Stimulated activated memory B cell treated with anti-CD40 and anti-IgM and Interleukin-4, amounts not matched to agents 10 μg/mL and 1 μg/mL and 100 μg/mL, for 72 hours (primary cell): ENCODE measurements around the gene TRMT1L.

Source experiments
- ATAC-seq: fragments of 150-1000 bp; cut with Tn5 transposase; 2 replicates; pipeline ENCODE4 v1.10.0; 2021
- H3K27ac Mint-ChIP-seq: one replicate; pipeline ENCODE4 v1.8.0; 2022; ENCODE audit warnings: mild to moderate bottlenecking, mixed read lengths
- H3K27me3 Mint-ChIP-seq: one replicate; pipeline ENCODE4 v1.8.0; 2022; ENCODE audit warnings: mixed read lengths
- H3K36me3 Mint-ChIP-seq: one replicate; pipeline ENCODE4 v1.8.0; 2022; ENCODE audit warnings: mixed read lengths
- H3K4me1 Mint-ChIP-seq: one replicate; pipeline ENCODE4 v1.8.0; 2022; ENCODE audit warnings: mixed read lengths
- H3K4me3 Mint-ChIP-seq: one replicate; pipeline ENCODE4 v1.8.0; 2022; ENCODE audit warnings: mild to moderate bottlenecking, moderate library complexity, mixed read lengths
- H3K9me3 Mint-ChIP-seq: one replicate; pipeline ENCODE4 v1.8.0; 2022; ENCODE audit warnings: mixed read lengths

The TRMT1L gene

DNA sequence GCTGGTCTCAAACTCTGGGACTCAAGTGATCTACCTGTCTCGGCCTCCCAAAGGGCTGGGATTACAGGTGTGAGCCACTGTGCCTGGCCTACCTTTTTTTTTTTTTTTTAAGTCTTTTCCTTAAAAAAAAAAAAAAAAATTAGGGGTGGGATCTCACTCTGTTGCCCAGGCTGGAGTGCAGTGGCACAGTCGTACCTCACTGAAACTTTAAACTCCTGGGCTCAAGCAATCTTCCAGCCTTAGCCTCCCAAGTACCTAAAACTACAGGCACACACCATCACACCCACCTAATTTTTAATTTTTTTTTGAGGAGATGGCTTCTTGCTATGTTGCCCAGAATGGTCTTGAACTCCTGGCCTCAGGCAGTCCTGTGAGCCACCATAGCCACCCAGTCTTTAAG is 72.9 kb downstream of the TRMT1L start:
- Mint-ChIP-seq H3K27me3 (no peaks in the 10 kb centered on the region), H3K27ac (no peak overlapping the region), H3K36me3 (peaks cover 36% of the 10 kb centered on the region), H3K4me3 (no peak overlapping the region), H3K9me3 (no peaks in the 10 kb centered on the region), H3K4me1 (peaks cover 28% of the 10 kb centered on the region)
- ATAC-seq, result no peak

DNA sequence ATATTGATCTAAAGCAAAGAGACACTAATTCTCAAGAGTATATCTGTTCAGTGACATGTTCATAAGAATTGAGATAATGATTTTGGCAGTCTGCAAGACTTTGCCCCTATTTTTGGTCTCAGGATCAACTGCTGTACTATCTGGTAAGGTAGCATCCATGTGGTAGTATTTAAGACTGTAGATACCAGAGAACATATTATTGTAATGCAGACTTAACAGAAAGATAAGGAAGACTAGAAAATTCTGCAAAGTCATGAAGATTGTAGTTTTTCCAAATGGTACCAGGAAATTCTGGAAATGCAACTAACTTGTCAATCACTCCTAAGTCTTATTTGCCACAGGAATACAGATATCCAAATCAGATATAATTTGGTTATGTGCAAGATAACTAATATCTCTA is 76.3 kb downstream of the TRMT1L start:
- Mint-ChIP-seq H3K27ac (no peak overlapping the region), H3K36me3 (peaks cover 11% of the 10 kb centered on the region), H3K4me3 (no peak overlapping the region), H3K27me3 (no peaks in the 10 kb centered on the region), H3K4me1 (peaks cover 32% of the 10 kb centered on the region), H3K9me3 (no peaks in the 10 kb centered on the region)
- no peak for ATAC-seq

DNA sequence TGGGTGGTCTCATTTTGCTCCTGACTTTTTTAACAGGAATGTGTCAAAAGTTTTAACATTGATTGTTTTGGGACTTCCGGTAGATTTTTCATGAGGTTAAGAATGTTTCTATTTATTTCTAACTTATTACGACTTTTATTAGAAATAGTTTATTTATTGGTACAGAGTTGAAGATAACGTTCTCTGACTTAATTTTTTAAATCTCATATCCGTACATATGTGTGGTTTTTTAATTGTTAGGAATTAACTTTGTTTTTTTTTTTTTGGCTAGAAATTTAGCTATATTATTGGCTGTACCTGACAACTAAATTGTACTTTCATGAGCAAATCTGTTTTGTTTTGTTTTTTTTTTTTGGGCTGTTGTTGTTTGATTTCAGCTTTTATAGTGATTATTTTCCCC is 79.4 kb downstream of the TRMT1L start:
- H3K4me3 Mint-ChIP-seq, result no peak overlapping the region
- H3K36me3 Mint-ChIP-seq, result peaks cover 11% of the 10 kb centered on the region
- H3K27me3 Mint-ChIP-seq, result no peaks in the 10 kb centered on the region
- ATAC-seq, result no peak
- H3K27ac Mint-ChIP-seq, result no peak overlapping the region
- H3K9me3 Mint-ChIP-seq, result no peaks in the 10 kb centered on the region
- H3K4me1 Mint-ChIP-seq, result peaks cover 44% of the 10 kb centered on the region

DNA sequence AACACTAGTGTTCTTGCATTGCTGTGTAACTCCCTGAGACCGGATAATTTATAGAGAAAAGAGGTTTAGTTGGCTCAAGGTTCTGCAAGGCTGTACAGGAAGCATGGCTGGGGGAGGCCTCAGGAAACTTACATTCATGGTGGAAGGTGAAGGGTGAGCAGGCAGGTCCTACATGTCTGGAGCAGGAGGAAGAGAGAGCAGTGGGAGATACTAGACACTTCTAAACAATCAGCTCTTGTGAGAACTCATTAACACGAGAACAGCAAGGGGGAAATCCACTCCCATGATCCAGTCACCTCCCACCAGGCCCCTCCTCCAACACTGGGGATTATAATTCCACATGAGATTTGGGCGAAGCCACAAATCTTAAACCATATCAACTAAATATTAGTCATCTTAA is 81.3 kb downstream of the TRMT1L start:
- no peak for ATAC-seq
- no peak overlapping the region for H3K4me3 Mint-ChIP-seq
- no peak overlapping the region for H3K27ac Mint-ChIP-seq
- H3K9me3 Mint-ChIP-seq, result no peaks in the 10 kb centered on the region
- H3K36me3 Mint-ChIP-seq, result peaks cover 17% of the 10 kb centered on the region
- H3K4me1 Mint-ChIP-seq, result peaks cover 60% of the 10 kb centered on the region
- H3K27me3 Mint-ChIP-seq, result no peaks in the 10 kb centered on the region

DNA sequence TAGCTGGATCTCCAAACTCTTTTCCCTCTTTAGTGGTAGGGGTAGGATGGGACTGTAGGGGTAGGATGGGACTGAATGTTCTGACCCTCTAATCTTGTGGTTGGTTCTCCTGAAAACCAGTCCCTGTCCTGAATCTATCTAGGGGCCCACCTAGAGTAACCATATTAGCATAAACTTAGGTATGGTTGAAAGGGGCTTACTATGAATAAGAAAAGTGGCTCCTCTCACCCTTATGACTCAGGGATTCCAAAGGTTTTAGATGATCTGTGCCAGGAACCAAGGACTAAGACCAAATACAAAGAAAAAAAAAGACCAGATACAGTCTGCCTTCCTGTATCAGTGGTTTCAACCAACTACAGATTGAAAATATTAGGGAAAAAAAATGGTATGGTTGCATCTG is 82.4 kb downstream of the TRMT1L start:
- Mint-ChIP-seq H3K27ac (no peak overlapping the region), H3K36me3 (peaks cover 17% of the 10 kb centered on the region), H3K4me1 (peaks cover 55% of the 10 kb centered on the region), H3K4me3 (no peak overlapping the region), H3K9me3 (no peaks in the 10 kb centered on the region), H3K27me3 (no peaks in the 10 kb centered on the region)
- no peak for ATAC-seq

DNA sequence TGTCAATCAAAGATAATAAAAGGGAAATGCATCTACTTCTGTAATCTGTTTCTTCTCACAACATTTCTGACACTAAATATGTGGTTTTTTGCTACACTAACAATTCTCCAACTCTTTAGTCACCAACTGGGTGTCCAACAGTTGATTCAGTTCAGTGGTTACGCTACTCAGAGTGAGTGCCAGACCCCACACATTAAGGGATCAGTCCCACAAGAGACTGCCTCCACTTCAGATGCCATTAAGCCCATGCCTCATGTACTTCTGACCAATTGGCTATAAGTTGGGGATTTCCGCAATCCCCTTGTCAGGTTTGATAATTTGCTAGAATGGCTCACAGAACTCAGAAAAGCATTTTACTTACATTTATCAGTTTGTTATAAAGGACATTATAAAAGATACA is 83.0 kb downstream of the TRMT1L start:
- no peak overlapping the region for H3K27ac Mint-ChIP-seq
- H3K4me1 Mint-ChIP-seq, result peaks cover 55% of the 10 kb centered on the region
- no peak overlapping the region for H3K4me3 Mint-ChIP-seq
- no peaks in the 10 kb centered on the region for H3K9me3 Mint-ChIP-seq
- H3K36me3 Mint-ChIP-seq, result peaks cover 17% of the 10 kb centered on the region
- no peak for ATAC-seq
- no peaks in the 10 kb centered on the region for H3K27me3 Mint-ChIP-seq

DNA sequence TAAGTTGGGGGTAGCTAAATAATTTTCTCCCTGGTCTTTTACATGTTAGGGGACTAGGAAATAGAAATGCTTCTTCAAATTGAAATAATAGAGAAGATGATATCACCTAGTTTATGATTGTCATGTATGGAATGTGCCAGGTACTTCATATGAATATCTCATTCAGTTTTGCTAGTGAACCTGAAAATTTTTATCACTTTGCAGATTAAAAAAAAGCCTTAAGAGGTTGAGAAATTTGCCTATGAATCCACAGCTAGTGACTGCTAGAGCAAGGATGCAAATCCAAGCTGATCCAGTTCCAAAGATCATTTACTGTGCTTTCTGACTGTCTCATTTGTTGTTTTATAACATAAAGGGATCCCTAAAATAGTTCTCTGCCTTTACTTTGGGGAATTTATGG is 86.7 kb downstream of the TRMT1L start:
- ATAC-seq, result no peak
- no peak overlapping the region for H3K27ac Mint-ChIP-seq
- peaks cover 63% of the 10 kb centered on the region for H3K4me1 Mint-ChIP-seq
- H3K27me3 Mint-ChIP-seq, result no peaks in the 10 kb centered on the region
- H3K36me3 Mint-ChIP-seq, result peaks cover 31% of the 10 kb centered on the region
- no peaks in the 10 kb centered on the region for H3K9me3 Mint-ChIP-seq
- no peak overlapping the region for H3K4me3 Mint-ChIP-seq

DNA sequence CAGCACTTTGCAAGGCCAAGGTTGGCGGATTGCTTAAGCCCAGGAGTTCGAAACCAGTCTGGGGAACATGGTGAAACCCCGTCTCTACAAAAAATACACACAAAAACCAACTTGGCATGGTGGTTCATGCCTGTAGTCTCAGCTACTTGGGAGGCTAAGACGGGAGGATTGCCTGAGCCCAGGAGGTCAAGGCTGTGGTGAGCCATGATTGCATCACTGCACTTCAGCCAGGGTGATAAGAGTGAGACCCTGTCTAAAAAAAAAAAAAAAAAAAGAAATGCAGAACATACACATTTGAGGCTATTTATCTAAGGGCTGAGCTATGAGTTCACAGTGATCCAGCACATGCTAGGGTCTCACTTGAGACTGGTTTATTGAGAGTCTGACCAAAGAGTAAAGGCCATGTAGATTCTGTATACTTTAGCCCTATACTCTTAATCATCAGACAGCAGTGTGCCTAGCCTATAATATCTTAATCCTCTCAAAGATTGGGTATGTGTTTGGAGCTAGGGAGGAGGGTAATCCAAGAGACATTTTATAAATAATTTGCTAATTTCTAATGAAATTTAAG is 87.5 kb downstream of the TRMT1L start:
- Mint-ChIP-seq H3K4me3 (no peak overlapping the region), H3K27me3 (no peaks in the 10 kb centered on the region), H3K9me3 (no peaks in the 10 kb centered on the region), H3K27ac (no peak overlapping the region), H3K36me3 (peaks cover 34% of the 10 kb centered on the region), H3K4me1 (peaks cover 56% of the 10 kb centered on the region)
- no peak for ATAC-seq

DNA sequence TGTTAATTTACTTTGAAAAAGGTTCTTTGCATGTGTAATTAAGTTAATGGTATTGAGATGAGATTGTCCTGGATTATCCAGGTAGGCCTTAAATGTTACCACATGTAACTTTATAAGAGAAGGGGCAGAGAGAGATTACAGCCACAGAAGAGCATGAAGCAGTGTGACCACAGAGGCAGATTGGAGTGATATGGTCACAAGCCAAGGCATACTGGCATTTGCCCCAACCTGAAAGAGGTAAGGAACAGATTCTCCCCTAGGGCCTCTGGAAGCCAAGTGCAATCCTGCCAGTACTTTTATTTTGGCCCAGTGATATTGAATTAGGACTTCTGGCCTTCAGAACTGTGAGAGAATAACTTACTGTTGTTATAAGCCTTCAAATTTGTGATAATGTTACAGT is 88.4 kb downstream of the TRMT1L start:
- Mint-ChIP-seq H3K4me1 (peaks cover 54% of the 10 kb centered on the region), H3K27ac (no peak overlapping the region), H3K4me3 (no peak overlapping the region), H3K9me3 (no peaks in the 10 kb centered on the region), H3K27me3 (no peaks in the 10 kb centered on the region), H3K36me3 (peaks cover 34% of the 10 kb centered on the region)
- ATAC-seq, result no peak
